H9 (cell line): ENCODE results near the gene UBE4A. TPM values are rescaled to one million over a fixed set of nuclear protein-coding genes. Genes with fewer than 3 reads are reported as not detected.

ENCODE experiments used
- DNase-seq: peaks from one replicate; pipeline ENCODE4 v3.0.0-alpha.2; 2017
- H2AFZ ChIP-seq: one replicate; pipeline ENCODE4 v1.6.1; 2013; ENCODE audit warnings: mild to moderate bottlenecking, low read length, control low read depth, moderate library complexity
- H2AK5ac ChIP-seq: 2 replicates; pipeline ENCODE4 v1.6.1; 2013; ENCODE audit warnings: low read length, control low read depth, mixed read lengths; ENCODE audit not compliant: insufficient read length
- H2BK120ac ChIP-seq: one replicate; pipeline ENCODE4 v1.6.1; 2013; ENCODE audit warnings: low read depth, mild to moderate bottlenecking, low read length, control low read depth, inconsistent platforms; ENCODE audit not compliant: poor library complexity, severe bottlenecking
- H2BK12ac ChIP-seq: 2 replicates; pipeline ENCODE4 v1.6.1; 2013; ENCODE audit warnings: low read length, control low read depth, mixed read lengths, low read depth; ENCODE audit not compliant: insufficient read length
- H2BK15ac ChIP-seq: 2 replicates; pipeline ENCODE4 v1.6.1; 2013; ENCODE audit warnings: low read depth, low read length, control low read depth
- H2BK20ac ChIP-seq: one replicate; pipeline ENCODE4 v1.6.1; 2013; ENCODE audit warnings: low read depth, mild to moderate bottlenecking, low read length, control low read depth, inconsistent platforms; ENCODE audit not compliant: poor library complexity, severe bottlenecking
- H2BK5ac ChIP-seq: 2 replicates; pipeline ENCODE4 v1.6.1; 2013; ENCODE audit warnings: low read length, control low read depth, mixed read lengths; ENCODE audit not compliant: insufficient read length
- H3K14ac ChIP-seq: 2 replicates; pipeline ENCODE4 v1.6.1; 2013; ENCODE audit warnings: low read length, control low read depth; ENCODE audit not compliant: insufficient read depth
- H3K18ac ChIP-seq: 2 replicates; pipeline ENCODE4 v1.6.1; 2013; ENCODE audit warnings: low read depth, mild to moderate bottlenecking, mixed read lengths, low read length, control low read depth; ENCODE audit not compliant: insufficient read length
- H3K23ac ChIP-seq: 2 replicates; pipeline ENCODE4 v1.6.1; 2013; ENCODE audit warnings: low read length, control low read depth, mixed read lengths, low read depth; ENCODE audit not compliant: insufficient read length
- H3K23me2 ChIP-seq: 2 replicates; pipeline ENCODE4 v1.6.1; 2013; ENCODE audit warnings: low read depth, mild to moderate bottlenecking, mixed read lengths, low read length, control low read depth; ENCODE audit not compliant: insufficient read length, poor library complexity, severe bottlenecking
- H3K27ac ChIP-seq: 2 replicates; pipeline ENCODE4 v1.5.1; 2013; ENCODE audit warnings: low read length, control low read depth, mixed read lengths, low read depth; ENCODE audit not compliant: insufficient read length
- H3K27me3 ChIP-seq: 2 replicates; pipeline ENCODE4 v1.6.1; 2013; ENCODE audit warnings: low read length, control low read depth, inconsistent platforms; ENCODE audit not compliant: insufficient read depth
- H3K4ac ChIP-seq: 2 replicates; pipeline ENCODE4 v1.6.1; 2013; ENCODE audit warnings: low read depth, mild to moderate bottlenecking, control low read depth, inconsistent platforms, low read length, moderate library complexity
- H3K4me1 ChIP-seq: 2 replicates; pipeline ENCODE4 v1.6.1; 2013; ENCODE audit warnings: low read length, control low read depth, inconsistent platforms; ENCODE audit not compliant: insufficient read depth
- H3K4me2 ChIP-seq: 2 replicates; pipeline ENCODE4 v1.6.1; 2013; ENCODE audit warnings: low read length, control low read depth, mixed read lengths; ENCODE audit not compliant: insufficient read length, insufficient read depth
- H3K56ac ChIP-seq: 2 replicates; pipeline ENCODE4 v1.6.1; 2013; ENCODE audit warnings: low read depth, mild to moderate bottlenecking, mixed read lengths, low read length, control low read depth; ENCODE audit not compliant: insufficient read length
- H3K79me1 ChIP-seq: 2 replicates; pipeline ENCODE4 v1.6.1; 2013; ENCODE audit warnings: low read depth, mild to moderate bottlenecking, moderate library complexity, low read length, control low read depth, inconsistent platforms; ENCODE audit not compliant: insufficient read depth, poor library complexity, severe bottlenecking
- H3K79me2 ChIP-seq: 2 replicates; pipeline ENCODE4 v1.6.1; 2013; ENCODE audit warnings: low read length, control low read depth, inconsistent platforms; ENCODE audit not compliant: insufficient read depth
- H3K9ac ChIP-seq: 2 replicates; pipeline ENCODE4 v1.6.1; 2013; ENCODE audit warnings: low read length, control low read depth, mixed read lengths; ENCODE audit not compliant: insufficient read length; ENCODE audit errors: extremely low read depth
- H3K9me3 ChIP-seq: one replicate; pipeline ENCODE4 v1.6.1; 2013; ENCODE audit warnings: low read depth, low read length, inconsistent platforms; ENCODE audit not compliant: control insufficient read depth
- H3T11ph ChIP-seq: one replicate; pipeline ENCODE4 v1.6.1; 2013; ENCODE audit warnings: mild to moderate bottlenecking, low read length, control low read depth, inconsistent platforms
- H4K20me1 ChIP-seq: one replicate; pipeline ENCODE4 v1.6.1; 2013; ENCODE audit not compliant: control insufficient read depth, insufficient read length, insufficient read depth
- H4K5ac ChIP-seq: 2 replicates; pipeline ENCODE4 v1.6.1; 2013; ENCODE audit warnings: low read depth, mild to moderate bottlenecking, mixed read lengths, low read length, control low read depth; ENCODE audit not compliant: insufficient read length
- H4K8ac ChIP-seq: replicated peaks from 2 replicates; pipeline ENCODE4 v1.6.1; 2013; ENCODE audit warnings: low read length, control low read depth, mixed read lengths, low read depth; ENCODE audit not compliant: insufficient read length
- H4K91ac ChIP-seq: 2 replicates; pipeline ENCODE4 v1.6.1; 2013; ENCODE audit warnings: low read depth, mild to moderate bottlenecking, moderate library complexity, mixed read lengths, low read length, control low read depth; ENCODE audit not compliant: insufficient read length
- H3K27ac Mint-ChIP-seq, 3 experiments: 2 replicates in 2 of 3; 3 replicates in 1 of 3; pipeline ENCODE4 v1.8.0; 2020 to 2021; ENCODE audit warnings: mixed read lengths in 3 of 3, mild to moderate bottlenecking in 1 of 3, moderate library complexity in 1 of 3
- H3K27me3 Mint-ChIP-seq: 2 replicates; pipeline ENCODE4 v1.8.0; 2021; ENCODE audit warnings: low read depth, mild to moderate bottlenecking, moderate library complexity, mixed read lengths
- H3K36me3 Mint-ChIP-seq, 3 experiments: 2 replicates in 2 of 3; 3 replicates in 1 of 3; pipeline ENCODE4 v1.8.0; 2020 to 2021; ENCODE audit warnings: low read depth in 3 of 3, mixed read lengths in 3 of 3; ENCODE audit not compliant: insufficient read depth in 1 of 3
- H3K4me1 Mint-ChIP-seq, 2 experiments: 2 replicates each; pipeline ENCODE4 v1.8.0; 2020; ENCODE audit warnings: mixed read lengths in 2 of 2
- H3K4me3 Mint-ChIP-seq, 2 experiments: 2 replicates in 1 of 2; 3 replicates in 1 of 2; pipeline ENCODE4 v1.8.0; 2020 to 2021; ENCODE audit warnings: mild to moderate bottlenecking in 2 of 2, mixed read lengths in 2 of 2, moderate library complexity in 1 of 2
- H3K9me3 Mint-ChIP-seq, 2 experiments: 2 replicates in 1 of 2; 3 replicates in 1 of 2; pipeline ENCODE4 v1.8.0; 2020; ENCODE audit warnings: mild to moderate bottlenecking in 2 of 2, mixed read lengths in 2 of 2, moderate library complexity in 1 of 2
- CTCF ChIP-seq: fragments of 200-600 bp; sonication (generic); conservative IDR thresholded peaks from 3 replicates; pipeline ENCODE4 v1.8.0; 2021; ENCODE audit warnings: antibody characterized with exemption, mild to moderate bottlenecking
- WGBS: extraction: QIAGEN DNeasy Blood & Tissue Kit; methylation state at CpG from one replicate; pipeline ENCODE4 v1.1.7; 2013; ENCODE audit warnings: missing lambda C conversion rate, low lambda C conversion rate, mixed read lengths; ENCODE audit not compliant: insufficient read length; ENCODE audit errors: extremely low coverage; 5-methylcytosine and 5-hydroxymethylcytosine counted together
- total RNA-seq: library from RNA; stranded (reverse); gene quantifications from 2 replicates; pipeline ENCODE4 v1.2.1, GENCODE V29; 2021

Gene UBE4A
- total RNA-seq, 1 experiment from 2014 or later: 33.7 TPM

GRCh38 chr11:118382954-118383353, 23.6 kb downstream of the UBE4A start:
- Histone ChIP-seq H2BK15ac (no peak overlapping the region), H3K9me3 (no peaks in the 10 kb centered on the region), H3K56ac (no peak overlapping the region), H3K79me2 (no peaks in the 10 kb centered on the region), H2AFZ (no peak overlapping the region), H2BK5ac (no peak overlapping the region), H4K91ac (no peak overlapping the region), H3K23me2 (no peaks in the 10 kb centered on the region), H3K18ac (no peak overlapping the region), H3K14ac (no peak overlapping the region), H3K4ac (no peak overlapping the region), H3K4me2 (no peak overlapping the region), H3K79me1 (no peaks in the 10 kb centered on the region), H3K9ac (no peak overlapping the region), H2BK12ac (no peak overlapping the region), H3K27me3 (no peaks in the 10 kb centered on the region), H2AK5ac (no peak overlapping the region), H3K4me1 (no peaks in the 10 kb centered on the region), H2BK20ac (no peak overlapping the region), H3T11ph (no peak overlapping the region), H3K27ac (no peak overlapping the region), H2BK120ac (no peak overlapping the region), H3K23ac (no peak overlapping the region), H4K8ac (no peak overlapping the region), H4K5ac (no peak overlapping the region), H4K20me1 (no peaks in the 10 kb centered on the region)
- no peaks in the 10 kb centered on the region for H3K9me3 Mint-ChIP-seq
- H3K4me3 Mint-ChIP-seq: no peak overlapping the region
- H3K36me3 Mint-ChIP-seq: peaks cover 10 to 78% (median 49%) of the 10 kb centered on the region in 3 experiments
- no peaks in the 10 kb centered on the region for H3K4me1 Mint-ChIP-seq
- WGBS: no CpG with 5 or more reads among the region's 3 CpGs
- H3K27me3 Mint-ChIP-seq: no peaks in the 10 kb centered on the region
- no peak for DNase-seq
- TF ChIP-seq CTCF: no peak
- no peak overlapping the region for H3K27ac Mint-ChIP-seq
